Heart left ventricle (tissue), 16 donors: ENCODE results near the gene ASCL4. TPM values are rescaled to one million over a fixed set of nuclear protein-coding genes. Genes with fewer than 3 reads are reported as not detected.

Experiments used
- ATAC-seq, 4 donors: fragments of 200-7000 bp; cut with Tn5 transposase; one replicate each; pipeline ENCODE4 v1.9.1; 2020 to 2022; ENCODE audit warnings: moderate library complexity in 4 of 4, mild to moderate bottlenecking in 3 of 4, moderate number of reproducible peaks in 1 of 4
- DNase-seq, 5 donors: peaks; one replicate each; pipeline ENCODE4 v3.0.0-alpha.2; 2020
- H3K27ac ChIP-seq, 12 donors: fragments of 200-600 bp; sonication (generic) in 4 of 12; one replicate each; pipeline versions ENCODE4 v1.5.0 to v1.8.0; 2016 to 2022; ENCODE audit warnings: mild to moderate bottlenecking in 2 of 12
- H3K27me3 ChIP-seq, 9 donors: fragments of 200-600 bp; sonication (generic) in 2 of 9; one replicate each; pipeline versions ENCODE4 v1.5.1 to v1.8.0; 2016 to 2022; ENCODE audit warnings: mild to moderate bottlenecking in 3 of 9
- H3K36me3 ChIP-seq, 9 donors: fragments of 200-600 bp; sonication (generic) in 2 of 9; one replicate each; pipeline versions ENCODE4 v1.5.0 to v1.8.0; 2018 to 2022; ENCODE audit warnings: mild to moderate bottlenecking in 2 of 9
- H3K4me1 ChIP-seq, 12 donors: fragments of 200-600 bp; sonication (generic) in 4 of 12; one replicate each; pipeline versions ENCODE4 v1.5.0 to v1.8.0; 2016 to 2022; ENCODE audit warnings: mild to moderate bottlenecking in 3 of 12
- H3K4me3 ChIP-seq, 12 donors: fragments of 200-600 bp; sonication (generic) in 4 of 12; one replicate each; pipeline versions ENCODE4 v1.5.0 to v1.8.0; 2017 to 2022; ENCODE audit warnings: mild to moderate bottlenecking in 9 of 12, moderate library complexity in 4 of 12
- H3K9me3 ChIP-seq, 12 donors: fragments of 200-600 bp; sonication (generic) in 4 of 12; one replicate each; pipeline versions ENCODE4 v1.5.0 to v1.8.0; 2016 to 2022; ENCODE audit warnings: mild to moderate bottlenecking in 1 of 12
- CTCF ChIP-seq, 12 donors: fragments of 200-600 bp; sonication (generic) in 4 of 12; IDR thresholded peaks; one replicate each; pipeline versions ENCODE4 v1.5.0 to v1.8.0; 2018 to 2022; ENCODE audit warnings: antibody characterized with exemption in 12 of 12, mild to moderate bottlenecking in 5 of 12
- POLR2A ChIP-seq, 2 donors: fragments of 450-650 bp; IDR thresholded peaks; one replicate each; pipeline ENCODE4 v1.6.1; 2017; ENCODE audit warnings: antibody characterized with exemption in 2 of 2, mild to moderate bottlenecking in 2 of 2, moderate library complexity in 2 of 2
- WGBS, 4 donors: extraction: QIAGEN DNeasy Blood & Tissue Kit in 2 of 4; methylation state at CpG; one replicate each; pipeline versions ENCODE4 v1.1.5 to v1.1.7; 2013 to 2018; 5-methylcytosine and 5-hydroxymethylcytosine counted together
- intact Hi-C, 10 donors: fragments of 100-400 bp; cut with DNase I; formaldehyde crosslinking; loops; one replicate each; pipeline versions ENCODE4 v1.11.1 to v1.14.2; 2022
- polyA plus RNA-seq, 2 donors: library from polyadenylated mRNA; stranded (reverse); fragments of 200-250 nt; gene quantifications; one replicate each; pipeline ENCODE4 v1.2.3, GENCODE V29; 2013
- total RNA-seq, 9 donors: library from RNA; depleted of rRNA in 2 of 9; stranded (reverse); fragments of >200 nt in 2 of 9; fragmentation: NEBNext Ultra II Directional in 3 of 9; extraction: Animal tissue kit (Norgen Biotek cat#: 25700) in 3 of 9; gene quantifications; one replicate each; pipeline versions ENCODE4 v1.1.0 to v1.2.4, GENCODE V29; 2016 to 2023
- donor health status: ischemic (EF 13 %, LVEDD 7.1; RV severe dilation, severe dysfunction).
- donor health status: healthy with polysubstance abuse.
- donor health status: DM: no; HTN: yes; CAD: no.
- donor health status: DM: no; HTN: no; CAD: no.
- donor health status: ischemic (EF 25% LVEDD 6.9; RV normal size, moderate dysfunction).
- donor health status: ischemic (EF 25% LVEDD 5.7; RV mildly dilated, moderate dysfunction).
- donor health status: healthy.
- donor health status: DM: yes; HTN: yes; CAD: no.
- donor health status: ischemic (EF 35%, LVEDD 5.7; RV mildly dilated, moderate dysfunction).
- donor health status: nonischemic (EF 11% LVEDD 7.7; RV severe dilation, severe dysfunction).
- donor health status: DM: yes; HTN: yes; CAD: no.
- donor health status: PGD.
- donor health status: ischemic (EF 29% LVEDD 5.4; RV normal size, mild dysfunction).
- donor health status: nonischemic (EF 23%, LVEDD 6.1; RV moderate dilation, normal function).

ASCL4 gene
- total and polyA plus RNA-seq, 11 donors, result not detected

- no peak for ATAC-seq
- H3K4me1 ChIP-seq, result peaks cover 0 to 17% (median 0%) of the 10 kb centered on the region in 12 donors
- H3K36me3 ChIP-seq, result no peaks in the 10 kb centered on the region
- no peak for DNase-seq
- no peaks in the 10 kb centered on the region for H3K9me3 ChIP-seq
- 63 to 77% (median 71%) methylated on average over 6 of the region's 6 CpGs for WGBS, 4 donors
- intact Hi-C loops, result no loop called here
- TF ChIP-seq POLR2A (IDR thresholded peaks at IDR 0.05) (no peak), CTCF (IDR thresholded peaks at IDR 0.05) (no peak)
- H3K27ac ChIP-seq, result no peak overlapping the region
- no peak overlapping the region for H3K4me3 ChIP-seq
- H3K27me3 ChIP-seq, result peaks cover 0 to 4% (median 0%) of the 10 kb centered on the region in 9 donors
Observed at GRCh38 chr12:107783406-107784376, 9.2 kb downstream of the ASCL4 start.

- TF ChIP-seq POLR2A (IDR thresholded peaks at IDR 0.05), result no peak
- no peak for TF ChIP-seq CTCF (IDR thresholded peaks at IDR 0.05)
- Histone ChIP-seq H3K27me3 (peaks cover 0 to 8% (median 0%) of the 10 kb centered on the region in 9 donors), H3K9me3 (no peaks in the 10 kb centered on the region), H3K36me3 (no peaks in the 10 kb centered on the region), H3K4me1 (no peaks in the 10 kb centered on the region), H3K27ac (no peak overlapping the region), H3K4me3 (no peak overlapping the region)
- intact Hi-C loops, result no loop called here
- ATAC-seq (no peak), DNase-seq (no peak)
- WGBS, 4 donors, result 86 to 91% (median 90%) methylated on average over 2 of the region's 2 CpGs
Observed at GRCh38 chr12:107788281-107788680, 13.8 kb downstream of the ASCL4 start.

GRCh38 chr12:107788690-107789458 is 14.4 kb downstream of the ASCL4 start:
- no peak overlapping the region for H3K4me3 ChIP-seq
- TF ChIP-seq CTCF (IDR thresholded peaks at IDR 0.05) (no peak), POLR2A (IDR thresholded peaks at IDR 0.05) (no peak)
- WGBS, 4 donors, result 72 to 81% (median 77%) methylated on average over 17 of the region's 17 CpGs
- intact Hi-C loops, result no loop called here
- no peak for ATAC-seq
- H3K9me3 ChIP-seq, result no peaks in the 10 kb centered on the region
- no peaks in the 10 kb centered on the region for H3K4me1 ChIP-seq
- H3K36me3 ChIP-seq, result no peaks in the 10 kb centered on the region
- H3K27ac ChIP-seq, result no peak overlapping the region
- no peak for DNase-seq
- peaks cover 0 to 10% (median 0%) of the 10 kb centered on the region in 9 donors for H3K27me3 ChIP-seq
